ENCODE data around the gene CD1E.

DNA sequence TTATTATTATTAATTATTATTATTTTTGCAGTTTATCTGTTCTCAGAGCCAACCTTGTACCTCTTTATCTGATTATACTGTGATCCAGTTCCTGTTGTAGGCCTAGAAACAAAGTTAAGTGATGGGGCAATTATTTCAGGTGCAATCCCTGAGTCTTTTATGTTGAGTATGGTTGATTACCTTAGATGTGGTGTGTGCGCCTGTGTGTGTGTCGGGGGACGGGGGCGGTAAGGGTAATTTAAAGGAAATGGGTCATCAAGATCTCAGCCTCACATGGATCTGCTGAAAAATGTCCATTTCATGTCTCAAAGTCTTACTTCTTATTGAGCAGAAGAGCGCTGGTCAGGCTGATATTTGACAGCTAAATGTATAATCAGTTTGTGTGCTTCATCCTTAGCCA lies 53.4 kb downstream of the CD1E start:
- TF ChIP-seq POLR2AphosphoS5 (IDR thresholded peaks at IDR 0.05; ENCODE audit: low read depth, low read length) (no peak), TAF1 (IDR thresholded peaks at IDR 0.05; ENCODE audit: borderline replicate concordance, insufficient read depth, low read length) (no peak), SIN3A (IDR thresholded peaks at IDR 0.05; ENCODE audit: borderline replicate concordance, insufficient read depth, low read length) (no peak), FOXP2 (optimal IDR thresholded peaks at IDR 0.05; ENCODE audit: borderline replicate concordance, extremely low read depth, extremely low read length, insufficient read depth) (no peak)
- TF ChIP-seq, protein P1, sequence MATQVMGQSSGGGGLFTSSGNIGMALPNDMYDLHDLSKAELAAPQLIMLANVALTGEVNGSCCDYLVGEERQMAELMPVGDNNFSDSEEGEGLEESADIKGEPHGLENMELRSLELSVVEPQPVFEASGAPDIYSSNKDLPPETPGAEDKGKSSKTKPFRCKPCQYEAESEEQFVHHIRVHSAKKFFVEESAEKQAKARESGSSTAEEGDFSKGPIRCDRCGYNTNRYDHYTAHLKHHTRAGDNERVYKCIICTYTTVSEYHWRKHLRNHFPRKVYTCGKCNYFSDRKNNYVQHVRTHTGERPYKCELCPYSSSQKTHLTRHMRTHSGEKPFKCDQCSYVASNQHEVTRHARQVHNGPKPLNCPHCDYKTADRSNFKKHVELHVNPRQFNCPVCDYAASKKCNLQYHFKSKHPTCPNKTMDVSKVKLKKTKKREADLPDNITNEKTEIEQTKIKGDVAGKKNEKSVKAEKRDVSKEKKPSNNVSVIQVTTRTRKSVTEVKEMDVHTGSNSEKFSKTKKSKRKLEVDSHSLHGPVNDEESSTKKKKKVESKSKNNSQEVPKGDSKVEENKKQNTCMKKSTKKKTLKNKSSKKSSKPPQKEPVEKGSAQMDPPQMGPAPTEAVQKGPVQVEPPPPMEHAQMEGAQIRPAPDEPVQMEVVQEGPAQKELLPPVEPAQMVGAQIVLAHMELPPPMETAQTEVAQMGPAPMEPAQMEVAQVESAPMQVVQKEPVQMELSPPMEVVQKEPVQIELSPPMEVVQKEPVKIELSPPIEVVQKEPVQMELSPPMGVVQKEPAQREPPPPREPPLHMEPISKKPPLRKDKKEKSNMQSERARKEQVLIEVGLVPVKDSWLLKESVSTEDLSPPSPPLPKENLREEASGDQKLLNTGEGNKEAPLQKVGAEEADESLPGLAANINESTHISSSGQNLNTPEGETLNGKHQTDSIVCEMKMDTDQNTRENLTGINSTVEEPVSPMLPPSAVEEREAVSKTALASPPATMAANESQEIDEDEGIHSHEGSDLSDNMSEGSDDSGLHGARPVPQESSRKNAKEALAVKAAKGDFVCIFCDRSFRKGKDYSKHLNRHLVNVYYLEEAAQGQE (IDR thresholded peaks at IDR 0.05; ENCODE audit: insufficient read depth in 1 of 2, low read depth in 2 of 2, low read length in 2 of 2): no peak

Data from PFSK-1 (cell line).